HG03378 (cell line): ENCODE data around the gene GFM2.
"Not testable (repeated sequence)": the region's sequence is repeated elsewhere in the genome, so short reads cannot be mapped to it uniquely, and the experiment has no call there.

Experiments used
- ATAC-seq: cut with Tn5 transposase; IDR thresholded peaks from one replicate; pipeline ENCODE4 v1.9.1; 2021; ENCODE audit warnings: mild to moderate bottlenecking, moderate library complexity; ENCODE audit not compliant: unreplicated experiment

Gene GFM2

DNA sequence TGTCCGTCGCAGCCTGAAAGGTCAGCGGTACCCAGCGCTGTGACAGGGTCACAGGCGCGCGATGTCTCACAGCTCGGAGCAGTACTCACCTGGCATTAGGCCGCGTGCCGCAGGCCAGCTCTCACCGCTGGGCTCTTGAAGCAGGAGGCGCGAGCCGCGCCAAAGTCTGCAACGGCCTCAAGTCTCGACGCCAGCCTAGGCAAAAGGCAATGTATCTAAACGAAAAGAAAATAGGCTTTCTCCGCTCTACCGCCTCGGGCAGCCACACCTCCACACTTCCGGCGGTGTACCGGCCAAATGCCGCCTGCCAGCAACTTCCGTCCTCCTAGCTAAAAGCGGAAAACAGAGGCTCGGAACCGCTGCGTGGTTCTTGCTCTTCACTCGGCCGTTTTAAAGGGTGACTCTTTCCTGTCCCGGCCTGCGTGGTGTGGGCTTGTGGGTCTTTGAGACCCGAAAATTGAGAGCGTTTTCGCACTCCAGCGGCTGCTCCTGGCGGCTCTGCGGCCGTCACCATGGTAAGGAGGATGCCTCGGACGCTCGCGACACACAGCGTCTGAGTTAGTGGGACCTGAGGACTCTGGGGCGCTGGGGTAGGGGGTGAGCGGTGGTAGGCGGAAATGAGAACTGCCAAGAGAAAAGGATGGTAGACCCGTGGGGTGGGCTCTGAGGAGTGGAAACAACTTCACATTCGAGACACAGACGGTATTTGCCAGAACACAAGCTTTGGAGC lies at the start of gene GFM2, which contains the start of gene NSA2:
TSS of gene GFM2 (minus strand) at position 269 of the 730 bp plus-strand sequence. CDS start 3,375 bp downstream, outside the sequence.
TSS of gene NSA2 (plus strand) at position 401 of the 730 bp plus-strand sequence. CDS start at position 513, 112 bp downstream.
- ATAC-seq, result peak; percentile 87

- no peak for ATAC-seq
These were observed 44.0 kb upstream of the GFM2 start for GRCh38 chr5:74810915-74811314.

- no peak for ATAC-seq
These were observed 35.0 kb upstream of the GFM2 start for GRCh38 chr5:74801941-74802340.

GRCh38 chr5:74801197-74801596 lies 34.3 kb upstream of the GFM2 start:
- no peak for ATAC-seq

DNA sequence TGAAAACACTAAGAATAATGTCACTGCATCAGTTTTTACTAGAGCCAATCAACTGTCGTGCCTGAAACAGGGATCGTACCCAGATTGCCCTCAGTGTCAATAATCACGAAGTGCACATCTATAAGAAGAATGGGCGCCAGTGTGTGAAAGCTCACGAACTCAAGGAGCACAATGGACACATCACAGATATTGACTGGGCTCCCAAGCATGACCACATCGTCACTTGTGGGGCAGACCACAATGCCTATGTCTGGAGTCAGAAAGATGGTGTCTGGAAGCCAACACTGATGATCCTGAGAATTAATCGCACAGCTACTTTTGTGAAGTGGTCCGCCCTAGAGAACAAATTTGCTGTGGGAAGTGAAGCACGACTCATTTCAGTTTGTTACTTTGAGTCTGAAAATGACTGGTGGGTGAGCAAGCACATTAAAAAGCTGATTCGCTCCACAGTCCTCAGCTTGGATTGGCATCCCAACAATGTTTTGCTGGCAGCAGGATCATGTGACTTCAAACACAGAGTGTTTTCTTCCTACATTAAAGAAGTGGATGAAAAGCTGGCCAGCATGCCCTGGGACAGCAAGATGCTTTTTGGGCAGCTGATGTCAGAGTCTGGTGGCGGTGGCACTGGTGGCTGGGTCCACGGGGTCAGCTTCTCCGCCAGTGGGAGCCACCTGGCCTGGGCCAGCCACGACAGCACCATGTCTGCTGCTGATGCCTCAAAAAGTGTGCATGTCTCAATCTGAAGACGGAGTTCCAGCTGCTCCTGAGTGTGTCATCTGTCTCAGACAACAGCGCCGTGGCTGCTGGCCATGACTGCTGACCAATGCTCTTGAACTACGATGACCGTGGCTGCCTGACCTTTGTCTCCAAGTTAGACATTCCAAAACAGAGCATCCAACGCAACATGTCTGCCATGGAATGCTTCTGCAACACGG lies 32.3 kb upstream of the GFM2 start:
- no peak for ATAC-seq

GRCh38 chr5:74791669-74792068 lies 24.8 kb upstream of the GFM2 start:
- ATAC-seq, result not testable (repeated sequence)

- no peak for ATAC-seq
These were observed 20.5 kb upstream of the GFM2 start for GRCh38 chr5:74787424-74787823.

DNA sequence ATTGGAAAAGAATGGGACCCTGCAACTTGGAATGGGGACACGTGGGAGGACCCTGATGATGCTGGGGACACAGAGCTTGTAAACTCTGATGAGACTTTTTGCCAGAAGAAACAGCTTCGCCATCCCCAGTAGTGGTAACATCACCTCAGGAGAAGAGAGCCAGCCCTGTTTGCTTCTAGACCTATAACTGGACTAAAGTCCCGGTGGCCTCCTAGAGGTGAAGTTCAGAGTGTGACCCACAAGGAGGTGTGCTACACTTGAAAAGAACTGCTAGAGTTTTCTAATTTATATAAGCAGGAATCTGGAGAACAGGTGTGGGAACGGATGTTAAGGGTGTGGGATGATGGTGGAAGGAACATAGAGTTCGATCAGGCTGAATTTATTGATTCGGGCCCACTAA lies 19.9 kb upstream of the GFM2 start:
- ATAC-seq, result no peak

GRCh38 chr5:74778609-74779008 lies 11.7 kb upstream of the GFM2 start:
- no peak for ATAC-seq

DNA sequence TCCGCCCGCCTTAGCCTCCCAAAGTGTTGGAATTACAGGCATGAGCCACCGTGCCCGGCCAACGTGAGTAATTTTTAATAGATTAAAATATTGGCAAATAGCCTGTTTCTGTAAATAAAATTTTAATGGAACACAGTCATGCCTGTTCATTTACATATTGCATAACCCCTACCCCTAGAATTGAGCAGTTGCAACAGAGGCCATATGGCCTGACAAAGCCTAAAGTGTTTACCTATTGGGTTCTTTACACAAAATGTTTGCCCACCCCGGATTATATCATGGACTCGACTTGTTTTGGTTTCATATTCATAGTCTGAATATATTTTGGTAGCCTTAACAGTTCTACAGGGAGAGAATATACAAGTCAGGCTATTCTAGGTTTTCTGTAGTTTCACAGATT lies 5.4 kb upstream of the GFM2 start:
- ATAC-seq, result no peak

DNA sequence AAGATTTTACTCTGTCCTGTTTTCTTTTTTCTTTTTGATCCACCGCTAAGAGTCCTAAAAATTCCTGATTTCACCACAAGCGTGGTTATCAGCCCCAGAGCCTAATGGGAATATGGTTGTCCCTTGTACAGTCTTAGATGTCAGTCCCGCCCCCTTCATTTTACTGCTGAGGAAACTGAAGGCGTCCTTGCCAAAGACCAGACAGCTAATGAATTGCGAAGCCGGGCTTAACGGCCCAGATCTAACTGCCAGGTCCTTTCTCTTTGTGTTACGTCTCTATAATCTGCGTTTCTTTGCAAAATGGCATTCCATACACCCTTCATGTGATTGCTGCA lies 629 bp upstream of the GFM2 start:
- peak; percentile 22 for ATAC-seq

GRCh38 chr5:74766418-74766848 lies 484 bp downstream of the GFM2 start:
- ATAC-seq, result peak; percentile 39

GRCh38 chr5:74765929-74766328 lies 988 bp downstream of the GFM2 start:
- ATAC-seq, result no peak

DNA sequence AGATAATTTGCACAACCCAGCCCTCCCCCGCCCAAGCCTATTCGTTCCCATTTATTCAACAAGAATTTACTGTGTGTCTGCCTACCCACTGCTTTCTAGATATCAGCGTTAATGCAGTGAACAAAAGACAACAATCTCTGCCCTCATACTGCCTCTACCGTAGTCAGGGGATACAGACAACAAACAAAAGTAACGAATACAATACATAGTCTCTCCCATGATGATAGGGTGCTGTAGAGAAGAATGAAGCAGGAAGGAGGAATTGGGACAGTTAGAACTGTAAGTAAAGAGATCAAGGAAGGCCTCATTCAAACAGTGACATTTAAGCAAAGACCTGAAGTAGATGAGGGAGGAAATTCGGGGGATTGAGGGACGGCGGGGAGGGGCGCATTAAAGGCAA lies 1.7 kb downstream of the GFM2 start:
- ATAC-seq, result no peak

GRCh38 chr5:74763504-74763903 lies 3.4 kb downstream of the GFM2 start:
- no peak for ATAC-seq

DNA sequence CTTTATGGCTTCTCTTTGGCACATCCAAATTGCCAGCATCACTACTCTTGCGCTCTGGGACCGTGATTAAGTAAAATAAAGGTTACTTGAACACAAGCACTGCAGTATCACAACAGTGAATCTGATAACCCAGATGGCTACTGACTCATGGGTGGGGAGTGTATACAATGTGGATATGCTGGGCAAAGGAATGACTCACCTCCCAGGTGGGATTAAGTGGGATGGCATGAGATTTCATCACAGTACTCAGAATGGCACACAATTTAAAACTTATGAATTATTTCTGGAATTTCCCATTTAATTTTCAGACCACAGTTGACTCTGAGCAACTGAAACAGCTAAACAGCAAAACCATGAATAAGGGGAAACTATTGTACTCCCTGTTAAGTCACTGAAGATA lies 4.3 kb downstream of the GFM2 start:
- no peak for ATAC-seq

DNA sequence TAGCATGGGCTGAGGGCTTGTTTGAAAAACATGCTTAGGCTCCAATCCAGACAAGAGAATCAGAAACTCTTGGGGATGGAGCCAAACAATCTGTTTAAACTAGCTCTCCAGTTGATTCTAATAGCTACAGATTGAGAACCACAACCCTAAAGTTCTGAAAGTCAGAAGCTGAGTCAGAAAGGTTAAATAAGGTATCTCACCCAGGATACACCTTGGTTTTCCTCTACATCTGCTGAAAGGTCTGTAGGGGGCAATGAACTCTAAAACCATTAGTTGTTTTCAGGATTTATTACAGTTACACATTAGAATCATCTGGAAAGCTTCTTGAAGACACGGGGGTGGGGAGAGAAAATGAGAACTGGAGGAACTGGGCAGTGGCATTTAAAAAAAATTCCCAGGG lies 5.7 kb downstream of the GFM2 start:
- no peak for ATAC-seq

DNA sequence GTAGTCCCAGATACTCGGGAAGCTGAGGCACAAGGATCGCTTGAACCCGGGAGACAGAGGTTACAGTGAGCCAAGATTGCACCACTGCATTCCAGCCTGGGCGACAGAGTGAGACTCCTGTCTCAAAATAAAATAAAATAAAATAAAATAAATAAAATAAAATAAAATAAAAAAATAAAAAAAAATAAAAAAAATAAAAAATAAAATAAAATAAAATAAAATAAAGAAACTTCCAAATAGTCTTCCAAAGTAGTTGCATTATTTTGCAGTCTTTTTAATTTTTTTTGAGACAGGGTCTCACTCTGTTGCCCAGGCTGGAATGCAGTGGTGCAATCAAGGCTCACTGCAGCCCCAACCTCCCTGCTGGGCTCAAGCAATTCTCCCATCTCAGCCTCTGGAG lies 18.2 kb downstream of the GFM2 start:
- not testable (repeated sequence) for ATAC-seq

- no peak for ATAC-seq
These were observed 28.5 kb downstream of the GFM2 start for GRCh38 chr5:74738406-74738805.

GRCh38 chr5:74736759-74737158 lies 30.2 kb downstream of the GFM2 start:
- ATAC-seq, result no peak

DNA sequence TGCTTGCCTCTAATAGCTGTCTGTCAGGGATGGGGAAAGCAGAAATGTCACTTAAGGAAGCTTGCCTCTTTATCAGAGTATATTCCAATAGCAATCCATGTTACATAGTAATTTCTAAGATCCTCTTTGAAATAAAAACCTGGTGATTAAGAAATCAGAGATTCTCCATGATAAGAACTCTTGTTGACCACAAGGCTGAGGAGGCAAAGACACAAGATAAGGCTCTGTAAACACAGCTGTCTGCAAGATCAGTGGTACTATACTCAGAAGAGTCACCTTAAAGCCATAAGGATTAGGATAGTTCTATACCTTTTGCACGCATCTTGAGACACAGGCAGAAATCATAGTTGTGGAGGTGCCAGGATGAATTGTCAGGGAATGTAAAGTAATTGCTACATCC lies 41.6 kb downstream of the GFM2 start:
- no peak for ATAC-seq

DNA sequence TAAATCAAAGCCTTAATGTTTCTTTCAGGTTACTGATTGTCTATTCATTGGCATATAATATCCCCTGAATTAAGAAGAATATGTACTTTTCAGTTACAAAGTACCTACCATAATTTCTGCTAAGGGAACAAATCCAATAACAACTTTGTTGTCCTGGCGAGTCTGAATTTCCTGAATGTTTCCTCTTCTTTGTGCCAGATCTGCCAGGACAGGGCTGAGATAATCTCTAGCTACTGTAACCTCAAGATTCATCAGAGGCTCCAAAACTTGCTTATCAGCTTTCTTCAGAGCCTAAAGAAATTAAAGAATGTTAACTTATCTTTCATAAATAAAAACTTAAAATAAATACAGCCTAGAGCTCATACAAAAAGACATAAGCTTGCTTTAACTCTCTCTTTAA lies 44.6 kb downstream of the GFM2 start:
- ATAC-seq, result no peak
